Heart left ventricle (tissue), 16 donors: ENCODE measurements around the gene STX1B. TPM values are rescaled to one million over a fixed set of nuclear protein-coding genes. Genes with fewer than 3 reads are reported as not detected.

Experiments used
- ATAC-seq, 4 donors: fragments of 200-7000 bp; cut with Tn5 transposase; one replicate each; pipeline ENCODE4 v1.9.1; 2020 to 2022; ENCODE audit warnings: moderate library complexity in 4 of 4, mild to moderate bottlenecking in 3 of 4, moderate number of reproducible peaks in 1 of 4
- DNase-seq, 5 donors: peaks; one replicate each; pipeline ENCODE4 v3.0.0-alpha.2; 2020
- H3K27ac ChIP-seq, 12 donors: fragments of 200-600 bp; sonication (generic) in 4 of 12; one replicate each; pipeline versions ENCODE4 v1.5.0 to v1.8.0; 2016 to 2022; ENCODE audit warnings: mild to moderate bottlenecking in 2 of 12
- H3K27me3 ChIP-seq, 9 donors: fragments of 200-600 bp; sonication (generic) in 2 of 9; one replicate each; pipeline versions ENCODE4 v1.5.1 to v1.8.0; 2016 to 2022; ENCODE audit warnings: mild to moderate bottlenecking in 3 of 9
- H3K36me3 ChIP-seq, 9 donors: fragments of 200-600 bp; sonication (generic) in 2 of 9; one replicate each; pipeline versions ENCODE4 v1.5.0 to v1.8.0; 2018 to 2022; ENCODE audit warnings: mild to moderate bottlenecking in 2 of 9
- H3K4me1 ChIP-seq, 12 donors: fragments of 200-600 bp; sonication (generic) in 4 of 12; one replicate each; pipeline versions ENCODE4 v1.5.0 to v1.8.0; 2016 to 2022; ENCODE audit warnings: mild to moderate bottlenecking in 3 of 12
- H3K4me3 ChIP-seq, 12 donors: fragments of 200-600 bp; sonication (generic) in 4 of 12; one replicate each; pipeline versions ENCODE4 v1.5.0 to v1.8.0; 2017 to 2022; ENCODE audit warnings: mild to moderate bottlenecking in 9 of 12, moderate library complexity in 4 of 12
- H3K9me3 ChIP-seq, 12 donors: fragments of 200-600 bp; sonication (generic) in 4 of 12; one replicate each; pipeline versions ENCODE4 v1.5.0 to v1.8.0; 2016 to 2022; ENCODE audit warnings: mild to moderate bottlenecking in 1 of 12
- POLR2A ChIP-seq, 2 donors: fragments of 450-650 bp; IDR thresholded peaks; one replicate each; pipeline ENCODE4 v1.6.1; 2017; ENCODE audit warnings: antibody characterized with exemption in 2 of 2, mild to moderate bottlenecking in 2 of 2, moderate library complexity in 2 of 2
- WGBS, 4 donors: extraction: QIAGEN DNeasy Blood & Tissue Kit in 2 of 4; methylation state at CpG; one replicate each; pipeline versions ENCODE4 v1.1.5 to v1.1.7; 2013 to 2018; 5-methylcytosine and 5-hydroxymethylcytosine counted together
- intact Hi-C, 10 donors: fragments of 100-400 bp; cut with DNase I; formaldehyde crosslinking; loops; one replicate each; pipeline versions ENCODE4 v1.11.1 to v1.14.2; 2022
- polyA plus RNA-seq, 2 donors: library from polyadenylated mRNA; stranded (reverse); fragments of 200-250 nt; gene quantifications; one replicate each; pipeline ENCODE4 v1.2.3, GENCODE V29; 2013
- total RNA-seq, 9 donors: library from RNA; depleted of rRNA in 2 of 9; stranded (reverse); fragments of >200 nt in 2 of 9; fragmentation: NEBNext Ultra II Directional in 3 of 9; extraction: Animal tissue kit (Norgen Biotek cat#: 25700) in 3 of 9; gene quantifications; one replicate each; pipeline versions ENCODE4 v1.1.0 to v1.2.4, GENCODE V29; 2016 to 2023
- TF ChIP-seq, protein P1 (sequence below), 12 donors: fragments of 200-600 bp; sonication (generic) in 4 of 12; IDR thresholded peaks; one replicate each; pipeline versions ENCODE4 v1.5.0 to v1.8.0; 2018 to 2022; ENCODE audit warnings: antibody characterized with exemption in 12 of 12, mild to moderate bottlenecking in 5 of 12
- donor health status: ischemic (EF 13 %, LVEDD 7.1; RV severe dilation, severe dysfunction).
- donor health status: healthy with polysubstance abuse.
- donor health status: DM: no; HTN: yes; CAD: no.
- donor health status: DM: no; HTN: no; CAD: no.
- donor health status: ischemic (EF 25% LVEDD 6.9; RV normal size, moderate dysfunction).
- donor health status: ischemic (EF 25% LVEDD 5.7; RV mildly dilated, moderate dysfunction).
- donor health status: healthy.
- donor health status: DM: yes; HTN: yes; CAD: no.
- donor health status: ischemic (EF 35%, LVEDD 5.7; RV mildly dilated, moderate dysfunction).
- donor health status: nonischemic (EF 11% LVEDD 7.7; RV severe dilation, severe dysfunction).
- donor health status: DM: yes; HTN: yes; CAD: no.
- donor health status: PGD.
- donor health status: ischemic (EF 29% LVEDD 5.4; RV normal size, mild dysfunction).
- donor health status: nonischemic (EF 23%, LVEDD 6.1; RV moderate dilation, normal function).

STX1B gene
- total and polyA plus RNA-seq, 11 donors, result 0.20 to 2.1 (median 0.82) TPM

DNA sequence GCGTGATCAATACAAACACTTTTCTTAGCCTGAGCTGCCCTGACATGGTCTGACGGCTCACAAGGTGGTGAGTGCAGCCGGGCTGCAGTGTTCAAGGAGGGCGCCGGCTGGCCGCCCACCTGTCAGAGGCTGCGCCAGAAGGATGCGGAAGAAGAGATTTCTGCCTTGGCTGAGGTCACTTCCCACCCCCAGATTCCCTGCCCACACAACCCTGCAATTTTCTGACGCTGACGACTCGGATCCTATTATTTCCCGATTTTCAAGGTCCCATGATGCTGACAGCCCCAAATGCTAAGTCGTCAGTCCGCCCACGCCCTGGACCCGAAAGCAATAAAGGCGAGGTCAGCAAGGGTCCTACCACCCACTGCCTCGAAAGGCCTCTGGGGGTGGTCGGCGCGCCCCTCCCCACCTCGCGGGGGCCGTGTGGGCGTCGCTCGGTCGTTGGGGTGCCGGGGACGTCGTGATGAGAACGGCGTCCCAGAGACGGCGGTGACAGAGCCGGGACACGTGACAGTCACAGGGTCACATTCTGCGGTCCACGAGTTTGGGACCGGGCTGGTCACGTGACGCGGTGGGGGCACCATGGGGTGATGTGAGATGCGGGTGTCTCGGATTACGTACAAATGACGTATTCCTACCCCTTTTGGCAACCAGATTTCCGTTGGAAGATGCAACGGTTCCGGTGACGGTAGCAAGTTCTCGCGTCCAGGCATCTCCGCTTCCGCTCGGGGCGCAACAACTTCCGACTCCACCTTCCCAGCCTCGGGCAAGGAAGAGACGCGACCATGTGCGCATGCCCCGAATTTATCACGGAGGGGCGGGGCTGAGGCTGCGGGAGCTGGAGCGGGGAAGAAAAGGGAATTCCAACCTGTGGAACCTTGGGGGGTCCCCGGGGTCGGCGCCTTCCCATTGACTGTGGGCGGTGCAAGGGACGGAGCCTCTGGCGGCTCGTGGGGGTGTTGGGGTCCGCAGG is 22.6 kb upstream of the STX1B start, which contains the start of gene STX4:
STX4 (plus strand) TSS at position 823 of the 973 bp plus-strand sequence. CDS start 248 bp downstream, outside the sequence.
- intact Hi-C loops, result loop anchor here in 9 of 10 donors (1.0 to 5.0 kb wide), 14 partner anchors 34 to 426 kb away; partner anchors contain the start of genes ZNF646 (in 7 of the 9), ZNF668 (in 7 of the 9), ARMC5 (in 2 of the 9) and HSD3B7 (in 1 of the 9)
- H3K4me3 ChIP-seq, result peak within 1 kb of the TSS; percentile 73 to 100 (median 90)
- peak; percentile 98 to 99 (median 98) for DNase-seq
- peaks cover 0 to 35% (median 31%) of the 10 kb centered on the region in 9 donors for H3K36me3 ChIP-seq
- H3K9me3 ChIP-seq, result no peaks in the 10 kb centered on the region
- ATAC-seq, result peak; percentile 93 to 95 (median 94)
- H3K27ac ChIP-seq, result peak within 1 kb of the TSS; percentile 91 to 99 (median 96)
- TF ChIP-seq POLR2A (IDR thresholded peaks at IDR 0.05), result no peak
- TF ChIP-seq, protein P1, sequence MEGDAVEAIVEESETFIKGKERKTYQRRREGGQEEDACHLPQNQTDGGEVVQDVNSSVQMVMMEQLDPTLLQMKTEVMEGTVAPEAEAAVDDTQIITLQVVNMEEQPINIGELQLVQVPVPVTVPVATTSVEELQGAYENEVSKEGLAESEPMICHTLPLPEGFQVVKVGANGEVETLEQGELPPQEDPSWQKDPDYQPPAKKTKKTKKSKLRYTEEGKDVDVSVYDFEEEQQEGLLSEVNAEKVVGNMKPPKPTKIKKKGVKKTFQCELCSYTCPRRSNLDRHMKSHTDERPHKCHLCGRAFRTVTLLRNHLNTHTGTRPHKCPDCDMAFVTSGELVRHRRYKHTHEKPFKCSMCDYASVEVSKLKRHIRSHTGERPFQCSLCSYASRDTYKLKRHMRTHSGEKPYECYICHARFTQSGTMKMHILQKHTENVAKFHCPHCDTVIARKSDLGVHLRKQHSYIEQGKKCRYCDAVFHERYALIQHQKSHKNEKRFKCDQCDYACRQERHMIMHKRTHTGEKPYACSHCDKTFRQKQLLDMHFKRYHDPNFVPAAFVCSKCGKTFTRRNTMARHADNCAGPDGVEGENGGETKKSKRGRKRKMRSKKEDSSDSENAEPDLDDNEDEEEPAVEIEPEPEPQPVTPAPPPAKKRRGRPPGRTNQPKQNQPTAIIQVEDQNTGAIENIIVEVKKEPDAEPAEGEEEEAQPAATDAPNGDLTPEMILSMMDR (IDR thresholded peaks at IDR 0.05), result no peak
- no peaks in the 10 kb centered on the region for H3K27me3 ChIP-seq
- 0 to 1% (median 1%) methylated on average over 54 to 75 of the region's 75 CpGs for WGBS, 4 donors
- H3K4me1 ChIP-seq, result peaks cover 4 to 31% (median 18%) of the 10 kb centered on the region in 12 donors

DNA sequence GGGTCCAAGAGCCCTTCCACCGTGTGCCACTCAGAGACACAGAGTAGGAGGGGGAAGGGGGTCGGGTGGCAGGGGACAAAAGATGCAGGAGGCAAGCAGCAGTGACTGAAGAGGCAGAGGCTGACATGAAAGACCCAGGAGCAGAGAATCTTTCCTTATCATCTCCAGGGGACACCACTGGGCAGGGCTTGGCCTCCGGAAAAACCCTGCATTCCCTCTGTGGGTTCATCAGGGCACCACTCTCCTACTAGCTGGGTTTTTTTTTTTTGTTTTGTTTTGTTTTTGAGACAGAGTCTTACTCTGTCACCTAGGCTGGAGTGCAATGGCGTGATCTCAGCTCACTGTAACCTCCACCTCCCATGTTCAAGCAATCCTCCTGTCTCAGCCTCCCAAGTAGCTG is 20.8 kb upstream of the STX1B start:
- DNase-seq (no peak), ATAC-seq (no peak)
- Histone ChIP-seq H3K4me1 (peaks cover 4 to 31% (median 18%) of the 10 kb centered on the region in 12 donors), H3K9me3 (no peaks in the 10 kb centered on the region), H3K36me3 (peaks cover 0 to 20% (median 18%) of the 10 kb centered on the region in 9 donors), H3K27ac (no peak overlapping the region), H3K27me3 (no peaks in the 10 kb centered on the region), H3K4me3 (no peak overlapping the region)
- 76 to 86% (median 83%) methylated on average over 4 of the region's 4 CpGs for WGBS, 4 donors
- no peak for TF ChIP-seq POLR2A (IDR thresholded peaks at IDR 0.05)
- TF ChIP-seq, protein P1 (IDR thresholded peaks at IDR 0.05), result no peak
- intact Hi-C loops, result loop anchor here in 7 of 10 donors (5.0 kb wide), 6 partner anchors 34 to 426 kb away; partner anchors contain the start of genes ZNF646 (in 4 of the 7), ZNF668 (in 4 of the 7), ARMC5 (in 1 of the 7) and HSD3B7 (in 1 of the 7)

DNA sequence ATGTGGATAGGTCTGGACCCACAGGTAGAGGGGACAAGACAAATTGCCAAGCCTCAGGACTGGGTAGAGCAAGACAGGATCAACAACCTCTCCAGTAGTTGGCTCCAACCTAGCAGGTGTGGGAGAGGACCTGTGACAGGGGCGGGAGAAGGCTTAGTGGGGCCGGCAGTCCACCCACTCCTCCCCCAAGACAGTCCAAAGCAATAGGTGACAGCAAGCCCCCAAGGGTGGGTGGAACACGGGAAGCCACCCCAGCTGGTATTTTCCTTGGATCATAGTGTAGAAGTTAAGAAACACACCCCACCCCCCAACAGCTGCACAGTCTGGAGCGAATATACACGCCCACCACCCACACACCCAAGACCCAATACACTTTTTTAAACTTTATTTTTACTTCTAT is 18.8 kb upstream of the STX1B start:
- DNase-seq, result no peak
- no peak overlapping the region for H3K27ac ChIP-seq
- no peak for ATAC-seq
- H3K4me3 ChIP-seq, result no peak overlapping the region
- H3K27me3 ChIP-seq, result no peaks in the 10 kb centered on the region
- intact Hi-C loops, result no loop called here
- H3K36me3 ChIP-seq, result no peaks in the 10 kb centered on the region
- H3K4me1 ChIP-seq, result peaks cover under 1 to 29% (median 8%) of the 10 kb centered on the region in 12 donors
- WGBS, 4 donors, result 79 to 86% (median 82%) methylated on average over 5 of the region's 5 CpGs
- TF ChIP-seq, protein P1 (IDR thresholded peaks at IDR 0.05), result no peak
- TF ChIP-seq POLR2A (IDR thresholded peaks at IDR 0.05), result no peak
- no peaks in the 10 kb centered on the region for H3K9me3 ChIP-seq

DNA sequence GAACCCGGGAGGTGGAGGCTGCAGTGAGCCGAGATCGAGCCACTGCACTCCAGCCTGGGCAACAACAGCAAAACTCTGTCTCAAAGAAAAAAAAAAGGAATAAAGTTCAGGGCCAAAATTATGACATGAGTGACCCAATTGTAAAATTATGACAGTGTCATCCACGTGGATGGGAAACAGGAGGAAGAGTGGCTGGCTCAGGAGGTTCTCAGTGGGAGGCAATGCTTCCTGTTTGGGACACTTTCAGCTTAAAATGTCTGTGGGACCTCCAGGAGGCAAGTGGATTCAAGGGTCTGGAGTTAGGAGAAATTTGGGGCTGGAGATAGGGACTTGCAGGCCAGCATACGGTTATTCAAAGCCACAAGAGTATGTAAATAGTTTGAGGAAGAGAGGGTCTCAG is 14.9 kb upstream of the STX1B start:
- intact Hi-C loops, result no loop called here
- Histone ChIP-seq H3K27me3 (no peaks in the 10 kb centered on the region), H3K4me3 (no peak overlapping the region), H3K36me3 (no peaks in the 10 kb centered on the region), H3K4me1 (peaks cover 0 to 36% (median 0%) of the 10 kb centered on the region in 12 donors), H3K27ac (peak overlapping the region in 1 of 12 donors; percentile 75), H3K9me3 (no peaks in the 10 kb centered on the region)
- TF ChIP-seq, protein P1 (IDR thresholded peaks at IDR 0.05), result no peak
- ATAC-seq (no peak), DNase-seq (no peak)
- 75 to 78% (median 77%) methylated on average over 5 of the region's 5 CpGs for WGBS, 4 donors
